Kasumi-1 (cell line): ENCODE data around the gene RUSF1.
"Not testable (repeated sequence)": the region's sequence is repeated elsewhere in the genome, so short reads cannot be mapped to it uniquely, and the experiment has no call there.

Experiments
- DNase-seq, 2 experiments: peaks; one replicate each; lab custom pipeline; 2025; lab: John Stamatoyannopoulos, UW

Gene RUSF1

DNA sequence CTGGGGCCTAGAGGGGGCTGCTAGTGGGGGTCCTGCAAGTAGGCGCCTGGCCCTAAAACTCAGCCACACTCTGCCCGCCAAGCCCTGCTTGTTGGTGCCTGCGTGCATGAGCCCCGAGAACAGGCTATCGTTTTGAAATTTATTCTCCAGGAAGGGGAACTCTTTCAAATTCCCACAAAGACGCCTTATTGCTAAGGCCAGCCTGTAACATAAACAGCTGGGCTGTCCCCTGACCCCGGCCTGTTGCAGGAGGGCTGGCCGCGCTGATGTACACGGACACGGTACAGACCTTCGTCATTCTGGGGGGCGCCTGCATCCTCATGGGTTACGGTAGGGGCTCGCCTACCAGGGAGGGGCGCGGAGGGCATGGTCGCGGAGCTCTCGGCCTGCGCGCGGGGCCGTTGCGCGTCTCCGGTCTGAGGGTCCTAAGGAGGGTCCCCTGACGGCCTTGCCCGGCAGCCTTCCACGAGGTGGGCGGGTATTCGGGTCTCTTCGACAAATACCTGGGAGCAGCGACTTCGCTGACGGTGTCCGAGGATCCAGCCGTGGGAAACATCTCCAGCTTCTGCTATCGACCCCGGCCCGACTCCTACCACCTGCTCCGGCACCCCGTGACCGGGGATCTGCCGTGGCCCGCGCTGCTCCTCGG, 21.0 kb downstream of the RUSF1 start:
- DNase-seq, result no peak

GRCh38 chr16:31486045-31486444, 22.1 kb downstream of the RUSF1 start:
- no peak for DNase-seq

- no peak for DNase-seq
Measured at GRCh38 chr16:31485571-31485970, 22.6 kb downstream of the RUSF1 start.

DNA sequence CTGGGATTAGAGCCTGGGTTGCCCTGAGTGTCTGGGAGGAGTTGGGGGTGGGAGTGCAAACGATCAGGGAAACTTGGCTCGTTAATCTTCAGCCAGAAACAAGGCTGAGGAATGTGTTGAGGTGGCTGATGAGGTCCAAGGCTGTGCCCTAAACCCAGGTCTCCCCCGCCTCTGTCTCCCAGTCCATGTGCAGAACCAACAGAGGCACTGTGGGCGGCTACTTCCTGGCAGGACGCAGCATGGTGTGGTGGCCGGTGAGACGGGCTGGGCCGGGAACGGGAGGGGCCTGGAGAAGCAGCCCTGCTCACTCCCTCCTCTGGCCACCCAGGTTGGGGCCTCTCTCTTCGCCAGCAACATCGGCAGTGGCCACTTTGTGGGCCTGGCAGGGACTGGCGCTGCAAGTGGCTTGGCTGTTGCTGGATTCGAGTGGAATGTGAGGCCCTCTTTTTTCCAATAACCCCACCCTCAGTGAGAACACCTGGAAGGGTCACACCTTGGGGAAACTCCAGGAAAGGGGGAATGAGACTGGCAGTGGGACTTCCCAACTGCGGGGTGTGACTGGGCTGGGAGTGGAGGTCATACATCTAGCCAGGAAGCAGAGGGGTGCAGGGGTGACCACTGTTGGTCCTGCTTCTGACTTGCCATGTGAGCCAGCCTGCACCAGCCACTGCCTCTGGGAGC, 23.6 kb downstream of the RUSF1 start:
- DNase-seq, result no peak

- DNase-seq, result not testable (repeated sequence)
Measured at GRCh38 chr16:31484048-31484447, 24.1 kb downstream of the RUSF1 start.

DNA sequence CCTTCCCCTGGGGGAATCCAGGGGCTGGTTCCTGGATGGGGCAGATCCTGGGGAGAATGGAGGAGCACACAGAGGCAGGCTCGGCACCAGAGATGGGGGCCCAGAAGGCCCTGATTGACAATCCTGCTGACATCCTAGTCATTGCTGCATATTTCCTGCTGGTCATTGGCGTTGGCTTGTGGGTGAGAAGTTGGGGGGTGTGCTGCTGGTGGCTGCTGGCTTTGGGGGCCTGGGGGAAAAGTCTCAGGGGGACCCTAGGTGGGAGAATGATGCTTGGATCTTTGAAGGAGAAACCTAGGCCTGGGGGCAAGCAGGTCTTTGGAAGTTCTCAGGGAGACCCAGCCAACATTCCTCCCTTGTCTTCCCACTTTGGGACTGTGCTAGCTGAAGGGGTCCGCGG, 25.1 kb downstream of the RUSF1 start, which contains the start of gene SLC5A2:
SLC5A2 (plus strand) TSS at position 43 of the 400 bp plus-strand sequence; CDS start at position 57, 14 bp downstream.
- DNase-seq, result no peak

GRCh38 chr16:31480851-31481536, 27.2 kb downstream of the RUSF1 start:
- no peak for DNase-seq

DNA sequence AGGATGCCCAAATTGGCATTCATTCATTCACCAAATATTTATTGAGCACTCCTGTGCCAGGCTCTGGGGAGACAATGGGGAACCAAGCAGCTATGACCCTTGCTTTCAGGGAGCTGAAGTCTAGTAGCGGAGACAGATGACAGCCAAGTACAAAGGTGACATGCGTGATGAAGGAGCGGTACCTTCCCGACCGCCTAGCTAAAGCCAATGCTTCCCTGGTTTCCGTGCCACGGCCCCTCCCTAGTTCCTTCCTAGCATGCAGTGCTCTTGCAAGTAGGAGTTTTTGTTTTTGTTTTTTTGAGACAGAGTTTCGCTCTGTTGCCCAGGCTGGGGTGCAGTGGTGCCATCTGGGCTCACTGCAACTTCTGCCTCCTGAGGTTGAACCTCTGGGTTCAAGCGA, 28.4 kb downstream of the RUSF1 start:
- no peak for DNase-seq

DNA sequence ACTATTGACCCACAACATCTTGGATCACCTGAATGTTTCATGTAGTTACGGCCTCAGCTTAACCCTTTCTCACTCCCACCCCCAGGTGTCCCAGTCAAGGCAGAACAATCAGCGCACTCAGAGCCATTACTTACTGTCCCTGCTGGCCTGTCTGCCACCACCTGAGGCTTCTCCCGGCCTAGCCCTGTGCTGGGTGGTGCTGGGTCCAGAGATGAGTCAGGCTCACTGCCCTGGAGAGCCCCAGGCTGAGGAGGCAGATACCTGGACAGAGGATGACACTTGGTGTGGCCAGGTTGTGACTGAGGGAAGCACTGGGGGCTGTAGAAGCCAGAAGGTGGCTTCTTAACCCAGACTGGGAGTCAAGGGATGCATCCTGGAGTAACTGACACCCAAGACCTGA, 29.2 kb downstream of the RUSF1 start:
- no peak for DNase-seq

DNA sequence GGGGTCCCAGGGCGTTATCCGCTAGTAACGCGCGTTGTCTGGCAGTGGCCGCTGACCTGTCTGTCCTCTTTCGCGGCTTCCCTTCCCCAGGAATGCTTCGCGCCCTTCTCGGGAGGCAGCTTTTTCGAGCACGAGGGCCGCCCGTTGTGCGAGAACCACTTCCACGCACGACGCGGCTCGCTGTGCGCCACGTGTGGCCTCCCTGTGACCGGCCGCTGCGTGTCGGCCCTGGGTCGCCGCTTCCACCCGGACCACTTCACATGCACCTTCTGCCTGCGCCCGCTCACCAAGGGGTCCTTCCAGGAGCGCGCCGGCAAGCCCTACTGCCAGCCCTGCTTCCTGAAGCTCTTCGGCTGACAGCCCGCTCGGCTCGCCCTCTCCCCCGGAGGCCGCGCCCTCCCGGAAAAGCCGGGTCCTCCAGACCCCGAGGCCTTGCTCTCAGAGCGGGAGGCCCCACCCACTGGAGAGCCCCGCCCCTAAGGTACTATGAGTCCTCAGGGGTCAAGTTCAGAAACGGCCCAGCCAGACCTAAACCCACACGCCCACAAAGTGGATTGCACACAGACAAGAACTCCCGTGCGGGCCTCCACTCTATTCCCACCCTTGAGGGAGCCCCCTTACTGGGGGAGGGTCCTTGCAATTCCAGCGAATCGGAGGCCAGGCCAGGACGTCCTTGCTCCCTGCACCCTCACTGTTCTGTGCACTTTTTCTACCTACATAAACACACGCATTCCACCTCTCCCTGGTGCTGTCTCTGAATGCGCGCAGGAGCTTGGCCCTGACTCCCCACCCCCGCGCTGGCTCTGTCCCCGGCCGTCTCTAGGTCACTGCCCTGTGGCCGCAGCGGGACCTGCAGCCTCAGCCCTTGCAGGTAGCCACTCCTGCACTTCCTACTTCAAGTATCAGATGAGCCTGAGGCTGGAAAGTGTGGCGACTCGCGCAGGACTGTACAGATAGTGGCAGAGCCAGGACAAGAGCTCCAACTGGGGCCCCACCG, 30.7 kb downstream of the RUSF1 start:
- peak; percentile 39 to 47 for DNase-seq

DNA sequence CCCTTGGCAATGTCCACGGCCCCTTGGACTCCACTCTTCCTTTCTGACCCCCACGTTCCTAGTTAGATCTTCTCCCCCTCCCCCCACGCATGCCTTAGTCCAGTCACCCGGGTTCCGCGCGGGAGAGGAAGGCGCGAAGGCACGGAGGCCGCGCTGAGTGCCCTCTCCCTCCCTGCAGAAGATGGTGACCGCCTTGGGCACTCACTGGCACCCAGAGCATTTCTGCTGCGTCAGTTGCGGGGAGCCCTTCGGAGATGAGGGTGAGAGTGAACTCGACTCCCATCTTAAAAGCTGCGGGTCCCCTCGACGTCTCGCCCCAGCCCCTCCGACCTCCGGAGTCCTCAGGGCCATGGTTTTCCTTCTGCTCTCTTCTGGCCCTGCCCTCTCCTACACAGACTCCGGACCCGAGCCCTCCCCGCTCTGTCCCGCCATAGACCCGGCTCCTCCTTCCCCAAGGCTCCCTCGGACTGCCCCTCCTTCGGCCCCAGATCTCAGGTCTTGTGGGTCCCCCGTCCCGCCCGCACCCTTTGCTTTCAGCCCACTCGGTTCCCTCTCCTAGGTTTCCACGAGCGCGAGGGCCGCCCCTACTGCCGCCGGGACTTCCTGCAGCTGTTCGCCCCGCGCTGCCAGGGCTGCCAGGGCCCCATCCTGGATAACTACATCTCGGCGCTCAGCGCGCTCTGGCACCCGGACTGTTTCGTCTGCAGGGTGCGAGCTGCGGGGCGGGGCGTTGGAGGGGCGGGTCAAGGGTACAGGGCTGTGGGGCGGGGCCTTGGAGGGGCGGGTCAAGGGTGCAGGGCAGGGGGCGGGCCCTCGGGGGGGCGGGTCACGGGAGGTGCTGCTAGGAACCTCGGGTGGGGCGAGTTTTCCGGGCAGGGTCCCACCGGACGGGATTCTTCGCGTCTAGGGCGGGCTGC, 31.6 kb downstream of the RUSF1 start:
- DNase-seq, result peak; percentile 29 to 47

DNA sequence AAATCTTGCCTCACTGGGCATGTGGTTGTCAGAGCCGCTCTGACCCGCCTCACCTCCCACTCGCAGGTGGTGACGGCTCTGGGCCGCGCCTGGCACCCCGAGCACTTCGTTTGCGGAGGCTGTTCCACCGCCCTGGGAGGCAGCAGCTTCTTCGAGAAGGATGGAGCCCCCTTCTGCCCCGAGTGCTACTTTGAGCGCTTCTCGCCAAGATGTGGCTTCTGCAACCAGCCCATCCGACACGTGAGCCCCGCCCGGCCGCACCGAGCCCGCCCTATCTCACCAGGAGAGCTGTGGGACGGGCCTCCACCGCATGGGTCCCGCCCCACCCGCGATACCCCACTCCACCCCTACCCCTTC, 32.3 kb downstream of the RUSF1 start:
- no peak for DNase-seq

- no peak for DNase-seq
Measured at GRCh38 chr16:31474773-31475738, 33.1 kb downstream of the RUSF1 start.

DNA sequence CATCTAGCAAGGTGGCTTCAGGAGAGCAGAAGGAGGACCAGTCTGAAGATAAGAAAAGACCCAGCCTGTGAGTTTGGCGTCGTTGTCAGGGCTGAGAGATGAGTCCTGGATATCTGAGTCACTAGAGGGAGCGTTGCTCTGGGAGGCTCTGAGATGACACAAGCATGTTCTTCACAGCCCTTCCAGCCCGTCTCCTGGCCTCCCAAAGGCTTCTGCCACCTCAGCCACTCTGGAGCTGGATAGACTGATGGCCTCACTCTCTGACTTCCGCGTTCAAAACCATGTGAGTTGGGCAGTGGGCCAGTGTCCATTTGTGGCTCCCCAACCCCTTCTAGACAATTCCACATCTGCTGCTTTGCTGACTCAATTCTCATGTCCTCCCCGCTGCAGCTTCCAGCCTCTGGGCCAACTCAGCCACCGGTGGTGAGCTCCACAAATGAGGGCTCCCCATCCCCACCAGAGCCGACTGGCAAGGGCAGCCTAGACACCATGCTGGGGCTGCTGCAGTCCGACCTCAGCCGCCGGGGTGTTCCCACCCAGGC, 33.9 kb downstream of the RUSF1 start:
- no peak for DNase-seq

DNA sequence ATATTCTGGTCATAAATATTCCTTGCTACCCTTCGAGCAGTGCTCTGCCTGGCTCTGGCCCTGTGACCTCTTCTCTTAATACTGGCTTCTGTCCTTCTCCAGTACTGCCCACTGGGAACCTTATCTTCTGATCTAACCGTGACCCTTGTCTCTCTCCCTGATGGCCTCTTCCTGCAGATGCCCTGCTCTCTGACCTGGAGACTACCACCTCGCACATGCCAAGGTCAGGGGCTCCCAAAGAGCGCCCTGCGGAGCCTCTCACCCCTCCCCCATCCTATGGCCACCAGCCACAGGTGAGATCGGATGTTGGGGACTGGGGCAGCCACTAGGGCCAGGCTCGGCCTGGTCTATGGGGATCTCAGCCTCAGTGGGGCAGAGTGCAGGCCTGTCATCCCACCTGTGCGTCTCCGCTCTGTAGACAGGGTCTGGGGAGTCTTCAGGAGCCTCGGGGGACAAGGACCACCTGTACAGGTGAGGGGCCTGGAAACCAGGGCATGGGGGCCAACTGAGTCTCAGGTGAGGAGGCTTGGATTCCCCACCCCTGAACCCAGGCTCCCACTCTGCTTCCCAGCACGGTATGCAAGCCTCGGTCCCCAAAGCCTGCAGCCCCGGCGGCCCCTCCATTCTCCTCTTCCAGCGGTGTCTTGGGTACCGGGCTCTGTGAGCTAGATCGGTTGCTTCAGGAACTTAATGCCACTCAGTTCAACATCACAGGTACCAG, 34.8 kb downstream of the RUSF1 start:
- DNase-seq, result no peak

DNA sequence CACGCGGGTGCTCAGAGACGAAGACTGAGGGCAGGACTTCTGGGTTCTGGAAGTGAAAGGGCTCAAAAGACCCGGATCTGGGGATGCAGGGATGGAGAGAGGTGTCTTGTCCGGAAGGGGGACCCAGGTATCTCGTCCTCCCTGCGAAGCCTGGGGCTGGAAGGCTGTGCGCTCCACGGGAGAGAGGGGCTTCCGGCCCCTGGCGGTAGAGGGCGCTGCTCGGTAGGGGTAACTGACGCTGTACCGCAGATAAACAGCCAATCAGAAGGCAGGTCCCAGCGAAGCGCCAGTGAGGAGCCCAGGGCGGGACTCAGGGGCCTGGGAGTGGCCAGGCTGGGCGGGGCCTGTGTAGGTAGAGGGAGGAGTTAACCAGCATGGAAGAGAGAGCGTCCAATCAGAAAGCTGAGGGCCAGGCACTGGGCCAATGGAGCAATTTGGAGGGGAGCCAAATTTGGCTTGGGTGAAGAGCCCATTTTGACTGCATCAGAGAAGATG, 35.4 kb downstream of the RUSF1 start:
- DNase-seq, result peak; percentile 76 to 81

DNA sequence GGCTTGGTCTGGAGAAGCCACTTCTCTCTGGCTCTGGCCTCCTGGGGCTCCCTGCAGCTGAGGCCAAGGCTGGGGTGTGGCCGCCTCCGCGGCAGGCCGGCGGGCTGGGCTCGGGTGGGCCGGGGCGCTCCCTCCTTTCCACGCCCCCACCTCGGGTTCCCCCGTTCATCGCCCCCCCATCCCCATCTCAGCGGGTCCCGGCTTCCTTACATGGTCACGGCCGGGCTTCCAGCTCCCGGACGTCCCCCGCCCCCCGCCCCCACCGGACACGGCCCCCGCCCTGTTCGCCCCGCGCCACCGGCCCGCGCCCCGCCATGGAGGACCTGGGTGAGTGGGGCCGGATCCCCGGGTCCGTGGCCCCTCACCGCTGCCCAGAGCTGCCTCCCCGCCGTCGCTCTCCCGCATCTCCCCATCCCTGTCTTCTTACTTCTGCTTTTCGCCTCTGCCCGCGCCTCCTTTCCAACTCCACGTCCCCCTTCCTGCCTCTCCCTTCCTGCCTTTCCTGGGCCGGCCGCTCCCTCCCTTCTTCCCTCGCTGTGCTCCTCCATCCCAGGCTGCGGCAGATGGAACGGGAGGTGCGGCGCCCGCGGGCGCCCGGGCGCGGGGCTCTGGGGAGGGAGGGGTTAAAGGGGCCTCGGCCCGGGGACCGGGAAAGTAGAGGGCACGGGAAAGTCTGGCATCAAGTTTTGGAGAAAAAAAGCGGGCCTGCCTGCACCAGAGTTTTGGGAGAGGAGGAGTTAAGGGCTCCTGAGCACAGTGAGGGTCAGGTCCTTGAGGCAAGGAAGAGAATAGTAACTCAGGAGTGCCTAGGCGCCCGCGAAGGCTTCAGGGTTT, 36.1 kb downstream of the RUSF1 start, which contains the start of gene TGFB1I1:
TGFB1I1 (plus strand) TSS at position 278 of the 834 bp plus-strand sequence; CDS start at position 315, 37 bp downstream.
- DNase-seq, result peak in 1 of 2 experiments; percentile 40
